GM19324 (cell line): ENCODE results near the gene TBC1D24.
"Not testable (repeated sequence)": the region's sequence is repeated elsewhere in the genome, so short reads cannot be mapped to it uniquely, and the experiment has no call there.

Experiments
- ATAC-seq: cut with Tn5 transposase; IDR thresholded peaks from one replicate; pipeline ENCODE4 v1.9.1; 2021; ENCODE audit warnings: mild to moderate bottlenecking, moderate library complexity; ENCODE audit not compliant: unreplicated experiment, low FRiP score

Gene TBC1D24

DNA sequence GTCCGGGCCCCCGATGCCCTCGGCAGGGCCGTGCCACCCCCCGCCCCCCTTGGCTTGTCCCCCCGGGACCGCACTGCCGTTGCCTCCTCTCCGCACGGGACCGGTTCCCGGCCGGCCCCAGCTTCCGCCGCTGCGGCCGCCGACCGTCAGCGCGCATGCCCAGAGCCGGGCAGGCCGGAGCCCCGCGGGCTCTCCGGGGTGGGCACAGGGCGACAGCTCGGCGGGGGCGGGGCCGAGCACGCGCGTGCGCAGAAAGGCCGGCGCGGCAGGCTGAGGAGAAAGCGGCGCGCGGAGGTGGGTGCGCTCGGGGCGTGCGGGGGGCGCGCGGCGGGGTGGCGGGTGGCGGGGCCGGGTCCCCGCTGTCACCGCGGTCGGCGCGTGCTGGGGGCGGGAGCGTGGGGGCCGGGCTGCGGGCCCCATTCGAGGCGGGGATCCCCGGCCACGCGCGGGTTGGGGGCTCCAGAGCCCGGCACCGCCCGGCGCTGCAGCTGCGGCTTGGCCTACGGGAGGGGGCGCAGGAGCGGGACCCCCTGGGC, at the start of gene TBC1D24:
TBC1D24 (plus strand) TSS at position 251 of the 536 bp plus-strand sequence. CDS start 21,022 bp downstream, outside the sequence.
- ATAC-seq = peak; percentile 65

DNA sequence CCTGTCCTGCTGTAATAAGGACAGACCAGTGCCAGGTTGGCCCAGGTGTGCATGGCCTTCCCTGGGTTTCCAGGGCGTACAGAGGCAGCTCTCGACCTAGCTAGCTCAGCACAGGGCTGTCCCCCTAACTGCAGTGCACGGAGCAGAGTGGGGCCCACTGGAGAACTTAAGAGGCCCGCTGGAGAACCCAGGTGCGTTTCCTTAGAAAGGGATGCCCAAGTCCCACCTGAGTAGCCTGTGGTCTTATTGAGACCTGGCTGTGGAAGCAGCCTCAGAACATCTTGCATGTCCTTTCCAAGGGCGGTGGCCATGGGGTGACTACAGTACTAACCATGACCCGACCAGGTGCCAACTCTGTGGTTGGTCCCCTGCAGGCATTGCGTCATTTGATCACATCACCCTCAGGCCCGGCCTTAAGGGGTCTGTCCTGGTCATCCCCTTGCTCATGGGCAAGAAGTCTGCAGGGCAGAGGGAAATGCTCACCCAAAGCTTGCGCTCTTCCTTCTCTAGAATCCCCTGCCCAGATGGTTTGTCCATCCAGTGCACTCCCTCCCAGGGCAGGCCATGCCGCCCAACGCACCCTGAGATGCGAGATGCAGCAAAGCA, 49.0 kb upstream of the TBC1D24 start:
- no peak for ATAC-seq

DNA sequence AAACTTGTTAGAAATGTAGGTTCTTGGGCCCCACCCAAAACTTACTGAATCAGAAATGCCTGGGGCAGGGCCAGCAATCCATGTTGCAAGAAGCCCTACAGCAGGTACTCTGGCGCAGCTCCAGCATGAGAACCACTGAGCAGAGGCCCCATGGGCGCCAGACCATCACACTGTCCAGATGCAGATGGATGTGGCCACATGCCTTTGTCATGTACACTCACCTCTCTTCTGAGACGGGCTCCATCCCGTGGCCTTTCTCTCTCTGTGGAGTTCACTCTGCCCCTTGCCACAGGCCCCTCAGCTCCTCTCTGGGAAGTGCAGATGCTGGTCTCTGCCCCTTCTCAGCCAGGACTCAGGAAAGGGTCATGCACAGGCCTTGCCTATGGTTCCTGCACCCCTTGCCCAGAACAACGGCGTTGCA, 48.0 kb upstream of the TBC1D24 start:
- ATAC-seq = no peak

DNA sequence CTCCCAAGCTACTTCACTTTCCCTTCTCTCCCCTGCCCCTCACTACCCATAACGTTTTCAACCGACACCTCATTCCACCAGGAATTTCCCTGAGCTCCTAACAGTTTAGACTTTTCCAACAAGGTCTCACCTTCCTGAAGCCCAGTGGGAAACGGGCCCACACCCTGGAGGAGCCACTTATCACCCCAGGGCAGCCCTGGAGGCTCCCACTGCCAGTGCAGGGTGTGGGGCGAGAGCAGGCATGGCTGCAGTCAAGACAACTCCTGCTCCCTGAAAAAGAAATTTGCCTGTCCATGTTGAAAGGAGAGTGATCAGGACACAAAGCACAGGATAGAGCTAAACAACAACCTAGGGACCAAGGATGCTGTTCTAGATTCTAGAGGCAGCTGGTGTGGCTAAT, 47.4 kb upstream of the TBC1D24 start:
- ATAC-seq = no peak

DNA sequence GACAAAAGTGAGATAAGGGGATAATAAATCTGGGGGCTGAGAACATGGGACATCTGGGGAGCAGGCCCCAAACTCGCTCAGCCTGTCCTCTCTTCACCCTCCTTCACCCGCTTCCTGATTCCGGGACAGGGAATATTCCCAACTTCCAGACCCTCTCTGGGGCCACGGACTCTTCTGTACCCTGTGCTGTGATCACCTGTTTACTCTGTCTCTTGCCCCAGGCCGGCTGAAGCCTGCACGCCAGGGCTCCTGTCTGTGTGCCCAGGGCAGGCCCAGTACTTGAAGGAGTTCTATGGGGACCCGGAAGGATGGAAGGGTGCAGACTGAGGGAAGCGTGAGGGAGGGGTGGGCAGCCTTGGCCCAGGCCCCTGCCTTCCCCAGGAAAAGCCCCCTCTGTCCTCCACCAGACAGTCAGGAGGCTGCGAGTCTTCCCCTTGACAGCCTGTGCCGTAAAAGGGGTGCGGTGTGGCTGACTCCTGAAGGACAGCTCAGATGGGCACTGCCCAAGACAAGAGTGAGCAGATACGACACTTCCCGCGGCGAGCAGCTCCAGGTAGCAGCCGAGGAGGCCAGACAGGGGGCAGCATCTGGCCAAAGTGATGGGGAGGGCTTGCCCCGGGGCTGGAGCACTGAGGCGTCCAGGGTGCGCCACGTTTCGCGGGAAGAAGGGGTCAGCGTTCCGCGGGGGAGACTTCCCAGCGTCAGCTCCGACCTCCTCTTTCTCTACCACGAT, 46.7 kb upstream of the TBC1D24 start:
- ATAC-seq = peak; percentile 5

DNA sequence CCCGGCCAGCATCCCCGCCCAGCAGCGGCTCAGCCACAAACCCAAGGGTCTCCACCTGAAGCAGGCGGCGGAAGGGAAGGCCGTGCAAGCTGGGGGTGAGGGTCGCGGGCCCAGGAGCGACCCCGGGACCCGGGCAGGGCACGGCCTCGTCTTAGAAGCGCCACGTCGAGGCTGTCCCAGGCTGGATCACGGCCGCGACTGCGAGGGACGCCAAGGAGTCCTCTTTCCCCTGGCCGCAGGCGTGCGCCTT, 46.2 kb upstream of the TBC1D24 start:
- ATAC-seq = no peak

DNA sequence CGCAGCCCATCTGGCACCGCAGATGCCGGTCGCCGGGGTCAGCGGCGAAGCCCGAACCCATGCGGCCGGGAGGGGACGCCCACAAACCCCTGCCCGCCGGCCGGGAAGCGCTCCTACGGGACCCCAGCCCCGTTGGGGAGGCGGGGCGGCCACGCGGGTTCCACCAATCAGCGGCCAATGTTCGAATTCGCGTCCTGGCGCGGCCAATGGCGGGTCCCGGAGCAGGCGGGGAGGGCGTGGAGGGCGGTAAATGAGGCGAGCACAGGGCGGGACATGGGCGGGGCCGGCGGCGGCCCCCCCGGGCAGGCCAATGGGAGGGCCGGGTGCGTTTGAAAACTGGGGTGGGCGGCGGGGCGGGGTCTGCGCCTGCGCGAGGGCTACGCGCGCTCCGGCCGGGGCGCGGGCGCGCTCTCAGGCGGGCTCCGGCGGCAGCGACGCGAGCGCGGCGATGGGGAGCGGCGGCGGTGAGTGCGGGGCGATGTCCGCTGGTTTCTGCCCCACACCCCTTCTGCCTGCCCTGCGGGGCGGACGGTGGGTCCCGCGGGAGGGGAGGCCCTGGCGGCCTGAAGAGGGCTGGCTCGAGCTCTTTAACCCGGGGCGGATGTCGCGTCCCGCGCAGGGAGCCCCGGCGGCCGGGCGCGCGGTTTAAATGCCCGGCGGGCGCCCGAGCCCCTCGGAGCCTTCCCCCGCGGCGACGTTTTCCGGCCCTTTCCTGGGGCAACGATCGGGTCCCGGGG, 45.7 kb upstream of the TBC1D24 start, which contains the start of gene CCNF:
CCNF (plus strand) TSS at position 414 of the 737 bp plus-strand sequence; CDS start at position 449, 35 bp downstream.
- peak; percentile 91 for ATAC-seq

DNA sequence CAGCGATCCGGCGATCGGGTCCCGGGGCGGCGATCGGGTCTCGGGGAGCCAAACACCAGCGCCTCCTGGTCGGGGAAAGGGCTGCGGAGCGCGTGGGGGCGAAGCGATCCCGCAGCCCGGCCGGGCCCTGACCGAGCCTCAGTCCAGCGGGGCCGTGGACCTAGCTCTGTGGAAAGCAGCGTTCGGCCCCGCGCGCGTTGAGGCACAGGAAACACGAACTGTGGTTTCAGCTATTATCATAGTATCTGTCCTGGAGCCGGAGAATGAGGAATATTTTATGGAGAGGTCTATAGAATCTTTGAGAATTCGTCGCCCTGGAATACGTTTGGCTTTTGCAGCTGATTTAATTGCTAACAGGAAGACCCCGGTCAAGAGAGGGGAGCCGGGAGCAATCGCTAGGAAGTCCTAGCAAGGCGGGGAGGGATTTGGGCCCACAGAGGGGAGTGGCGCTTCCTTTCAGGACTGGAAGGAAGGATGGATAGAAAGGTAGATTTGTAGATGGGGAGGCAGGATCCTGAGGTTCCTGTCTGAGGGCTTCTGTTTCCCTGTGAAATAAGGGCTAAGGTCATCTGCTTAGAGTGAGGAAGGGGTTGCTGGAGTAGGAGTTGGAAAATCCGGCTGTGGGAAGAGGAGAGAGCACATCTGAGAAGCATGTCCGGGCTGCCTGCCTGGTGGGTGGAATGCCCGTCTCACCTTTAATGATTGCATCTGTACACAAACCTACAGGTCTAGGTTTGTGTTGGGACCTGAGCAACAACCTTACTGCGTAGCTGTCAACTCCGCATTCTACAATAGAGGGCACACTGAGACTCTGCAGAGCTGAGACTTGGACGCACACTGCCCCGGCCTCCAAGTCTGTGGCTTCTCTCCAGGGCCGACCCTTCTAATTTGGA, 44.9 kb upstream of the TBC1D24 start:
- ATAC-seq = peak; percentile 21

DNA sequence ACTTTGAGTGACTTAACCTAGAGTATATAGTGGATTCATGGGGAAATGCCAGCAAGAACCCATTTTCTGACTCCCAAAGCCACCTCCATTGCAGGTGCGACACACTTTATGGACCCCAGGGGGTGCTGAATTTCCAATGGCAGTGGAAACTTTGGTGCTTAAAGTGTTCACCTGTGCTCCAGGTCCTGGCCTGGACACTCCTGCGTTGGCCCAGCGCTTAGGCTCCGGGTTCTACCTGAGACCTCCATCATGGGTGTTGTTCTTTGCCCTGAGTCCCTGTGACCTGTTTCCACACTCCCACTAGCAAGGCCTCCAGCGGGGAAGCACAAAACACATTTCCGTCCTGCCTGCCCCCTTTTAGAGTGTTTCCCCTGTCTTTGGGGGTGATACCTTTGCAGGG, 42.6 kb upstream of the TBC1D24 start:
- no peak for ATAC-seq

DNA sequence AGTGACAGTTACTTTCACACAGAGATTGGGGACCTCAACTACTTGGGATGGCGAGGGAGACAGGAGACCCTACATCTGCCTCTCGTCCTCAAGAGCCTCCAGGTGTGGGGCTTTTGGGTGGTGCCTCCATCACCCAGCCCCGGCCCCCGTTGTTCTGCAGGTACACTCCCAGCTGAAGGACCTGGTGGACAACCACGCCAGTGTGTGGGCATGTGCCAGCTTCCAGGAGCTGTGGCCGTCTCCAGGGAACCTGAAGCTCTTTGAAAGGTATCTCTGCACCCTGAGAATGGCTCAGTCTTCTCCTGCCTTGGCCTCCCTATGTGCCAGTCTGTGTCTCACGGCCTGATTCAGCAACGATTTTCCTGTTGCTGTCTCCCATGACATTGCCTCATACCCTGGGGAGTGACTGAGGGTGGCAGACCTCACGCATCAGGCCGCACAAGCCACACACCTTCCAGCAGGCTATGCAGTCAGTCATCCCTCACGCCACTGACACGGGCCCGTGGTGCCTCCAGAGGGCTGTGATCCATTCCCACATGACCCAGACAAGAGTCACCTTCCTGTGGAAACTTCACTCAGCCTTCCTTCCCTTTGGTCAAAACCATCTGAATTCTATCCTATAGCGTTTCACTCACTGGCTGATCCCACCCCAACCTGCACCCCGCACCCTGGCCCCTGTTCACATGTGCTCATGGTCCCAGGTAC, 42.0 kb upstream of the TBC1D24 start:
- no peak for ATAC-seq

DNA sequence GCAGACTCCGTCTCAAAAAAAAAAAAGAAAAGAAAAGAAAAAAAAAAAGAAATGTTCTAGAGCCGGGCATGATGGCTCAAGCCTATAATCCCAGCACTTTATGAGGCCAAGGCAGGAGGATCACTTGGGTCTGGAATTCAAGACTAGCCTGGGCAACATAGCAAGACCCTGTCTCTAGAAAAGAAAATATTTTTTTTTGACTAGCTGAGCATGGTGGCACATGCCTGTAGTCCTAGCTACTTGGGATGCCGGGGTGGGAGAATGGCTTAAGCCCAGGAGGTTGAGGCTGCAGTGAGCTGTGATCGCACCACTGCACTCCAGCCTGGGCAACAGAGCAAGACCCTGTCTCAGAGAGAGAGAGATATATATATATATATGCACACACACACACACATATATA, 39.7 kb upstream of the TBC1D24 start:
- not testable (repeated sequence) for ATAC-seq

DNA sequence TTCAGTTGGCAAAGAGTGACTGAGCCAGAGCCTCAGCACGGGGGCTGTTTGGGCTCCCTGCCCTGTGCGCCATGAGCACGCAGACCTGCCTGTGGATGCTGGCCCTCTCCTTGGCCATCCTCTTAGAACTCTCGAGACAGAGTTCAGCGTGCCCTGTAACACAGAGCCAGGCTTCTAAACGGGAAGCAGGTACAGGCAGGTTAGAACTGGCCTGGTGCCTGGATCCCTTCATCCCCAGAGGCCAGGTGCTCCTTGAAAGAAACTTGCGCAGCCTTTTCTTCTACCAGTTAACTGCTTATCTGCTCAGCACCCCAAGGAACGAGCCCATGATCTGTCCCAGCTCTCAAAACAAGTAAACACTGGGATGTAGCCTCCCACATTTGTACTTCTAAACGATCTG, 38.8 kb upstream of the TBC1D24 start:
- no peak for ATAC-seq

DNA sequence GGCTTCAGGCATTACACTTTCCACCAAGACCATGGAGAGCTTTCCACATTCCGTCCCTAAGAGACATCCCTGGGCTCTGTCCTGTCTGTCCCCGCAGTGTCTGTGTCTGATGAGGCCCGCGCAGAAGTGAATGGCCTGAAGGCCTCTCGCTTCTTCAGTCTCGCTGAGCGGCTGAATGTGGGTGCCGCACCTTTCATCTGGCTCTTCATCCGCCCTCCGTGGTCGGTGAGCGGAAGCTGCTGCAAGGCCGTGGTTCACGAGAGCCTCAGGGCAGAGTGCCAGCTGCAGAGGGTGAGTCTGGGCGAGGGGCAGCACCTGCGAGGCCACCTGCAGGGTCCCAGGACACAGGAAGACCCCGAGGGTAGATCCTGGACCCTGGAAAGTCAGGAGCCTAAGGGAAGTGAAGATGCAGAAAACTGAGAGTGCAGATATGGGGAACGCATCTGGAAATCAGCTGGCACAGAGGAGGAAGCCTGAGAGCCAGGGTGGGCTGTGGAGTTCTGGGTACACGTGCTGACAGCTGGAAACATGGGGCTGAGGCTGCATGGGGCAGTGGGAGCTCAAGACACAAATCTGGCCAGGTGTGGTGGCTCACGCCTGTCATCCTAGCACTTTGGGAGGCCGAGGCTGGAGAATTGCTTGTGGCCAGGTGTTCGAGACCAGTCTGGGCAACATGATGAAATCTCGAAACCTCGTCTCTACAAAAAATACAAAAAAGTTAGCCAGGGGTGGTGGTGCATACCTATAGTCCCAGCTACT, 37.7 kb upstream of the TBC1D24 start:
- no peak for ATAC-seq

DNA sequence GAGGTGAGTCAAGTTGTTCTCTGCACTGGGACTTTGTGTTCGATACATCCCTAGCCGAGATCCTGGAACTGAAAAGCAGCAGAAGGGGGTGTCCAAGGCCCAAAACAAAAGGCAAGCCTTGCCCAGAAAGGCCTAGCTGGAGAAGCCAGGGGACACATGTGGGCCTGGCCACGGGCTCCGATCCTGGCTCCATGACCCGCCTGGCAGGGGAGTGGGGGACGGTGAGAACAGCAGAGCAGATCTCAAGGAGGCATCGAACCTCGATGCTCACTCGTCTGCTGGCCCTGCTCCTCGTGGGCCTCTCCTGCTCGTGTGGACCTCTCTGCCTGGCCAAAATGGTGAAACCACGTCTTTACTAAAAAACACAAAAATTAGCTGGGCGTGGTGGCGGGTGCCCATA, 36.8 kb upstream of the TBC1D24 start:
- ATAC-seq = no peak

DNA sequence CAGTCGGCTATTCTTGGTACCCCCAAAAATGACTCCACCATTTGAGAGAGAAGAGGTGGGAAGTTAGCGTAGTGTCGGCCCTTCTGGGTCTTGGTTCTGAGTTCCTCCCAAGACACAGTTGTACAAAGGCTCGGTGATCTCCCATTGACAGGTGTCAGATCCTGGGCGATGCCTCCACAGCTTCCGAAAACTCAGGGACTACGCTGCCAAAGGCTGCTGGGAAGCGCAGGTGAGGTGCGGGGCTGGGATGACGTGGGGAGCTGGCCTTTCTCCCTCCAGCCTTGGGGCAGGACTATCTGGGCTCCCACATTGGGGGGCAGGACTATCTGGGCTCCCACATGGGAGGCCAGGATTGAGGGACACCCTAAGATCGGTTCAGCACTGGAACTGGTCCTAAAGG, 35.3 kb upstream of the TBC1D24 start:
- ATAC-seq = no peak

DNA sequence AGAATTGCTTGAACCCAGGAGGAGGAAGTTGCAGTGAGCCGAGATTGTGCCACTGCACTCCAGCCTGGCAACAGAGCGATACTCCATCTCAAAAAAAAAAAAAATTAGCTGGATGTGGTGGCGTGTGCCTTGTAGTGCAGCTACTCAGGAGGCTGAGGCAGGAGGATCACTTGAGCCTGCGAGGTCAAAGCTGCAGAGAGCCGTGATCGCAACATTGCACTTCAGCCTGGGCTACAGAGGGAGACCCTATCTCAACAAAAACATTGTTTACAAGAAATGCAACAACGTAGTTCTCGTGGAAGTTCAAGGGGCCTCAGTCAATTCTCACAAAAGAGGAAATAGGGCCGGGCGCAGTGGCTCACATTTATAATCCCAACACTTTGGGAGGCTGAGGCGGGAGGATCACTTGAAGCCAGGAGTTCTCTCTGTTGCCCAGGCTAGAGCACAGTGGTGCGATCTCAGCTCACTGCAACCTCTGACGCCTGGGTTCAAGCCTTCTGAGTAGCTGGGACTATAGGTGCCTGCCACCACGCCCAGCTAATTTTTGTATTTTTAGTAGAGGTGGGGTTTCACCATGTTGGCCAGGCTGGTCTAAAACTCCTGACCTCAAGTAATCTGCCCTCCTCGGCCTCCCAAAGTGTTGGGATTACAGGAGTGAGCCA, 33.7 kb upstream of the TBC1D24 start:
- ATAC-seq = not testable (repeated sequence)

DNA sequence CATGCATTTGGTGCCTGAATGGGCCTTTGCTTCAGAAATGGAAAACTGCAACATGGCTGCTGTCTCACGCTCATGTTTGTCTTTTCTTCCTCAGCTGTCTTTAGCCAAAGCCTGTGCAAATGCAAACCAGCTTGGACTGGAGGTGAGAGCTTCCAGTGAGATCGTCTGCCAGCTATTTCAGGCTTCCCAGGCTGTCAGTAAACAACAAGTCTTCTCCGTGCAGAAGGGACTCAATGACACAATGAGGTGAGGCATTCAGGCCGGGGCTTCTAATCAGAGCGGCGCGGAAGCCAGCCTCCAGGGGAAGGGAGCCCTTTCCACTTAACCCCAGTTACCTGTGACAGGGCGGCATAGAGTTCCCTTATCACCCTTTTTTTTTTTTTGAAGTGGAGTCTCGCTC, 31.4 kb upstream of the TBC1D24 start:
- no peak for ATAC-seq

DNA sequence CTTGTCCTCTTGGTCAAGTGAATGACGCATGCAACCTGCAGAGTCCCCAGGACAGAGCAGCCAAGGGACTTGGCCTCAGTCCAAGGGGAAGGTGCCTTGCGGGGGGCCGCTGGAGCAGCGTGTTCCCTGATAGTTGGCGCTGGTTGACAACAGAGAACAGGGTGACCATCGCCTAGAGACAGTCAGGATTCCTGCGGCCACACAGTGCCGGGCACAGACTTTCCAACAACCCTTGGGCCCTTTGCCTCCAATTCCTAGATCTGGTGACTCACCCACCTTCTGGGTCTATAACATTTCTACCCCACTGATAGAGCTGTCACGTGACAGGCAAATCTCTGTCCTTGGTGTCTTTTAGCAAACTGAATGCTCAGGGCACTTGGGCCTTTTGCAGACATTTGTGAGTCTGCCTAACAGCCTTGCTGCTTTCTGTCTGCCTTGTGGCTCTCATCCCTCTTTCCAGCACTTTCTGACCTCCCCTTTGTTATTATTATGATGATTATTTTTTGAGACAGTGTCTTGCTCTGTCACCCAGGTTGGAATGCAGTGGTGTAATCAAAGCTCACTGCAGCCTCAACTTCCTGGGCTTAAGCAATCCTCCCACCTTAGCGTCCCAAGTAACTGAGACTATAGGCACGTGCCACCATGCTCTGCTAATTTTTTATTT, 26.9 kb upstream of the TBC1D24 start:
- ATAC-seq = no peak
